ENCODE measurements around the gene CASP10.
"Not testable (repeated sequence)": the region's sequence is repeated elsewhere in the genome, so short reads cannot be mapped to it uniquely, and the experiment has no call there.

The CASP10 gene

GRCh38 chr2:201223089-201224073 lies 40.4 kb downstream of the CASP10 start:
- peaks cover 4 to 5% of the 10 kb centered on the region in 2 donors for H3K36me3 Mint-ChIP-seq
- H3K4me3 Mint-ChIP-seq, result no peak overlapping the region
- H3K4me1 Mint-ChIP-seq, result peaks cover 11 to 24% of the 10 kb centered on the region in 2 donors
- H3K27me3 Mint-ChIP-seq, result no peaks in the 10 kb centered on the region
- DNase-seq (no peak), ATAC-seq (replicated peaks) (no peak)
- no peaks in the 10 kb centered on the region for H3K9me3 Mint-ChIP-seq
- peak overlapping the region; percentile 9 for H3K27ac Mint-ChIP-seq

- Mint-ChIP-seq H3K27me3 (no peaks in the 10 kb centered on the region), H3K36me3 (no peaks in the 10 kb centered on the region), H3K4me3 (no peak overlapping the region), H3K4me1 (peaks cover 16 to 28% of the 10 kb centered on the region in 2 donors), H3K27ac (no peak overlapping the region), H3K9me3 (no peaks in the 10 kb centered on the region)
- ATAC-seq (replicated peaks) (no peak), DNase-seq (no peak)
These were observed 45.5 kb downstream of the CASP10 start for GRCh38 chr2:201228271-201228911.

- peaks cover 14 to 25% of the 10 kb centered on the region in 2 donors for H3K4me1 Mint-ChIP-seq
- H3K4me3 Mint-ChIP-seq, result peak overlapping the region in 1 of 2 donors; percentile 48
- H3K27ac Mint-ChIP-seq, result no peak overlapping the region
- ATAC-seq (replicated peaks), result no peak
- H3K9me3 Mint-ChIP-seq, result no peaks in the 10 kb centered on the region
- no peaks in the 10 kb centered on the region for H3K36me3 Mint-ChIP-seq
- H3K27me3 Mint-ChIP-seq, result no peaks in the 10 kb centered on the region
- DNase-seq, result no peak
These were observed 46.0 kb downstream of the CASP10 start for GRCh38 chr2:201228912-201229290.

GRCh38 chr2:201231781-201232466 lies 49.0 kb downstream of the CASP10 start:
- peaks cover 5% of the 10 kb centered on the region in 2 donors for H3K36me3 Mint-ChIP-seq
- peak; percentile 87 for DNase-seq
- no peaks in the 10 kb centered on the region for H3K27me3 Mint-ChIP-seq
- H3K27ac Mint-ChIP-seq, result peak overlapping the region; percentile 80
- H3K9me3 Mint-ChIP-seq, result no peaks in the 10 kb centered on the region
- H3K4me3 Mint-ChIP-seq, result peak overlapping the region; percentile 70 to 71
- H3K4me1 Mint-ChIP-seq, result peaks cover 19 to 33% of the 10 kb centered on the region in 2 donors
- peak; percentile 70 to 73 for ATAC-seq (replicated peaks)

- ATAC-seq (replicated peaks) (no peak), DNase-seq (no peak)
- H3K4me3 Mint-ChIP-seq, result peak overlapping the region; percentile 71 to 95
These were observed 49.5 kb downstream of the CASP10 start for GRCh38 chr2:201232467-201232815.

GRCh38 chr2:201233192-201233811 lies 50.4 kb downstream of the CASP10 start:
- H3K4me3 Mint-ChIP-seq, result peak overlapping the region; percentile 94 to 95
- peak; percentile 75 for DNase-seq
- no peaks in the 10 kb centered on the region for H3K9me3 Mint-ChIP-seq
- H3K36me3 Mint-ChIP-seq, result peaks cover 10 to 11% of the 10 kb centered on the region in 2 donors
- H3K27me3 Mint-ChIP-seq, result no peaks in the 10 kb centered on the region
- peak; percentile 93 to 94 for ATAC-seq (replicated peaks)
- H3K4me1 Mint-ChIP-seq, result peaks cover 23 to 42% of the 10 kb centered on the region in 2 donors
- H3K27ac Mint-ChIP-seq, result peak overlapping the region; percentile 95

More at GRCh38 chr2:201232467-201232815, 49.5 kb downstream of the CASP10 start:
- Mint-ChIP-seq H3K36me3 (peaks cover 5% of the 10 kb centered on the region in 2 donors), H3K4me1 (peaks cover 19 to 37% of the 10 kb centered on the region in 2 donors), H3K27me3 (no peaks in the 10 kb centered on the region), H3K27ac (peak overlapping the region; percentile 80), H3K9me3 (no peaks in the 10 kb centered on the region)

GRCh38 chr2:201233812-201234662 lies 51.1 kb downstream of the CASP10 start:
- peak; percentile 29 to 35 for ATAC-seq (replicated peaks)
- Mint-ChIP-seq H3K4me1 (peaks cover 18 to 38% of the 10 kb centered on the region in 2 donors), H3K36me3 (peaks cover 10 to 11% of the 10 kb centered on the region in 2 donors), H3K4me3 (peak overlapping the region; percentile 94 to 95), H3K9me3 (no peaks in the 10 kb centered on the region), H3K27me3 (no peaks in the 10 kb centered on the region), H3K27ac (peak overlapping the region; percentile 95)
- no peak for DNase-seq

- no peak for DNase-seq
- Mint-ChIP-seq H3K27me3 (no peaks in the 10 kb centered on the region), H3K4me1 (peaks cover 22 to 44% of the 10 kb centered on the region in 2 donors), H3K27ac (peak overlapping the region; percentile 95), H3K36me3 (peaks cover 14 to 17% of the 10 kb centered on the region in 2 donors), H3K4me3 (peak overlapping the region; percentile 94 to 95), H3K9me3 (no peaks in the 10 kb centered on the region)
- no peak for ATAC-seq (replicated peaks)
These were observed 51.8 kb downstream of the CASP10 start for GRCh38 chr2:201234663-201235135.

GRCh38 chr2:201235860-201236811 lies 53.2 kb downstream of the CASP10 start:
- H3K4me3 Mint-ChIP-seq, result peak overlapping the region; percentile 46 to 75

GRCh38 chr2:201237486-201238123 lies 54.7 kb downstream of the CASP10 start:
- no peak for ATAC-seq (replicated peaks)
- DNase-seq, result no peak
- Mint-ChIP-seq H3K4me3 (no peak overlapping the region), H3K9me3 (peaks cover 0 to 2% of the 10 kb centered on the region in 2 donors), H3K4me1 (peaks cover 29 to 63% of the 10 kb centered on the region in 2 donors), H3K27me3 (no peaks in the 10 kb centered on the region), H3K27ac (no peak overlapping the region), H3K36me3 (peaks cover 37 to 45% of the 10 kb centered on the region in 2 donors)

More at GRCh38 chr2:201235860-201236811, 53.2 kb downstream of the CASP10 start:
- ATAC-seq (replicated peaks) (peak in 1 of 2 donors; percentile 8), DNase-seq (no peak)
- peaks cover 34 to 58% of the 10 kb centered on the region in 2 donors for H3K4me1 Mint-ChIP-seq
- peaks cover 0 to 2% of the 10 kb centered on the region in 2 donors for H3K9me3 Mint-ChIP-seq
- H3K36me3 Mint-ChIP-seq, result peaks cover 28 to 31% of the 10 kb centered on the region in 2 donors
- no peaks in the 10 kb centered on the region for H3K27me3 Mint-ChIP-seq
- peak overlapping the region; percentile 70 for H3K27ac Mint-ChIP-seq

GRCh38 chr2:201239167-201239935 lies 56.4 kb downstream of the CASP10 start:
- H3K36me3 Mint-ChIP-seq, result peaks cover 37 to 51% of the 10 kb centered on the region in 2 donors
- H3K27ac Mint-ChIP-seq, result peak overlapping the region; percentile 83
- peaks cover 35 to 68% of the 10 kb centered on the region in 2 donors for H3K4me1 Mint-ChIP-seq
- ATAC-seq (replicated peaks); H3K9me3 Mint-ChIP-seq; H3K27me3 Mint-ChIP-seq; DNase-seq: not testable (repeated sequence)
- H3K4me3 Mint-ChIP-seq, result peak overlapping the region; percentile 9 to 48
